Chondrocyte (in vitro differentiated cells): ENCODE data around the gene MACROD2. TPM values are rescaled to one million over a fixed set of nuclear protein-coding genes. Genes with fewer than 3 reads are reported as not detected.

Source experiments
- DNase-seq: peaks from one replicate; pipeline ENCODE4 v3.0.0; 2021; ENCODE audit warnings: mixed read lengths, low spot score
- H3K27ac Mint-ChIP-seq: one replicate; pipeline ENCODE4 v1.8.0; 2021; ENCODE audit warnings: mild to moderate bottlenecking, moderate library complexity, mixed read lengths; ENCODE audit not compliant: unreplicated experiment
- H3K27me3 Mint-ChIP-seq: 2 replicates; pipeline ENCODE4 v1.8.0; 2021; ENCODE audit warnings: low read depth, mixed read lengths
- H3K36me3 Mint-ChIP-seq: 2 replicates; pipeline ENCODE4 v1.8.0; 2021; ENCODE audit warnings: low read depth, mixed read lengths
- H3K4me1 Mint-ChIP-seq: 2 replicates; pipeline ENCODE4 v1.8.0; 2021; ENCODE audit warnings: low read depth, mild to moderate bottlenecking, mixed read lengths
- H3K4me3 Mint-ChIP-seq: one replicate; pipeline ENCODE4 v1.8.0; 2021; ENCODE audit warnings: mild to moderate bottlenecking, moderate library complexity, mixed read lengths; ENCODE audit not compliant: unreplicated experiment
- H3K9me3 Mint-ChIP-seq: 2 replicates; pipeline ENCODE4 v1.8.0; 2021; ENCODE audit warnings: low read depth, mixed read lengths
- total RNA-seq: library from RNA; stranded (reverse); gene quantifications from 3 replicates; pipeline ENCODE4 v1.2.1, GENCODE V29; 2021
- TF ChIP-seq, protein P1 (sequence below): fragments of 200-600 bp; sonication (generic); IDR thresholded peaks from 2 replicates; pipeline ENCODE4 v1.5.0; 2021; ENCODE audit warnings: antibody characterized with exemption, mild to moderate bottlenecking, moderate library complexity

MACROD2 gene
- total RNA-seq, 1 donor from 2014 or later = 3.2 TPM

GRCh38 chr20:15928946-15929345, 1933.6 kb downstream of the MACROD2 start:
- Mint-ChIP-seq H3K4me3 (no peak overlapping the region), H3K36me3 (no peaks in the 10 kb centered on the region), H3K27ac (no peak overlapping the region), H3K4me1 (peaks cover 4% of the 10 kb centered on the region), H3K9me3 (no peaks in the 10 kb centered on the region), H3K27me3 (no peaks in the 10 kb centered on the region)
- DNase-seq = no peak
- TF ChIP-seq, protein P1, sequence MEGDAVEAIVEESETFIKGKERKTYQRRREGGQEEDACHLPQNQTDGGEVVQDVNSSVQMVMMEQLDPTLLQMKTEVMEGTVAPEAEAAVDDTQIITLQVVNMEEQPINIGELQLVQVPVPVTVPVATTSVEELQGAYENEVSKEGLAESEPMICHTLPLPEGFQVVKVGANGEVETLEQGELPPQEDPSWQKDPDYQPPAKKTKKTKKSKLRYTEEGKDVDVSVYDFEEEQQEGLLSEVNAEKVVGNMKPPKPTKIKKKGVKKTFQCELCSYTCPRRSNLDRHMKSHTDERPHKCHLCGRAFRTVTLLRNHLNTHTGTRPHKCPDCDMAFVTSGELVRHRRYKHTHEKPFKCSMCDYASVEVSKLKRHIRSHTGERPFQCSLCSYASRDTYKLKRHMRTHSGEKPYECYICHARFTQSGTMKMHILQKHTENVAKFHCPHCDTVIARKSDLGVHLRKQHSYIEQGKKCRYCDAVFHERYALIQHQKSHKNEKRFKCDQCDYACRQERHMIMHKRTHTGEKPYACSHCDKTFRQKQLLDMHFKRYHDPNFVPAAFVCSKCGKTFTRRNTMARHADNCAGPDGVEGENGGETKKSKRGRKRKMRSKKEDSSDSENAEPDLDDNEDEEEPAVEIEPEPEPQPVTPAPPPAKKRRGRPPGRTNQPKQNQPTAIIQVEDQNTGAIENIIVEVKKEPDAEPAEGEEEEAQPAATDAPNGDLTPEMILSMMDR = no peak

GRCh38 chr20:15930311-15931305, 1935.3 kb downstream of the MACROD2 start:
- Mint-ChIP-seq H3K27me3 (no peaks in the 10 kb centered on the region), H3K4me1 (peaks cover 4% of the 10 kb centered on the region), H3K4me3 (no peak overlapping the region), H3K36me3 (no peaks in the 10 kb centered on the region), H3K9me3 (no peaks in the 10 kb centered on the region), H3K27ac (no peak overlapping the region)
- TF ChIP-seq, protein P1 = peak; percentile 88
- no peak for DNase-seq

DNA sequence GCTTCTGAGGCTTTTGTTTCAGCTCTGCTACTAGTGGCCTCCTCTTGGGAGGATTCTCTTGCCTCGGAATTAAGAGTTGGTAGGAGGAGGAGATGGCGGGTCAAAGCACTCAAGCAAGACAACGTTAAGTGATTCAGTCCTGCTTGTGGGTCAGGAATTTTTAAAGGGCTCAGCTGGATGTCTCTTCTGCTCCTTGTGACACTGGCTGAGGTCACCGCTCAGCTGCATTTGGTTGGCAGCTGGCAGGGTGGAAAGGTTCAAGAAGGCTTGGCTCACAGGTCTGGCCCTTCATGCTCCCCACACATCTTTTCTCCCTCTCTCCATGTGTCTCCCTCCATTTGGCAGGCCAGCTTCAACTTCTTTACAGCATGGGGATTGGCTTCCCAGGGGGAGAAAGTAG, 1936.6 kb downstream of the MACROD2 start:
- Mint-ChIP-seq H3K4me1 (peaks cover 4% of the 10 kb centered on the region), H3K4me3 (no peak overlapping the region)
- no peak for DNase-seq

GRCh38 chr20:15937179-15937578, 1941.9 kb downstream of the MACROD2 start:
- H3K27me3 Mint-ChIP-seq = peaks cover 2% of the 10 kb centered on the region
- H3K27ac Mint-ChIP-seq = no peak overlapping the region
- H3K9me3 Mint-ChIP-seq = peaks cover 11% of the 10 kb centered on the region
- H3K36me3 Mint-ChIP-seq = peaks cover 1% of the 10 kb centered on the region
- H3K4me3 Mint-ChIP-seq = no peak overlapping the region
- no peaks in the 10 kb centered on the region for H3K4me1 Mint-ChIP-seq
- no peak for DNase-seq
- TF ChIP-seq, protein P1 = no peak

More for the DNA sequence above, 1936.6 kb downstream of the MACROD2 start:
- H3K27ac Mint-ChIP-seq = no peak overlapping the region
- no peaks in the 10 kb centered on the region for H3K9me3 Mint-ChIP-seq
- TF ChIP-seq, protein P1 = no peak
- H3K36me3 Mint-ChIP-seq = no peaks in the 10 kb centered on the region
- H3K27me3 Mint-ChIP-seq = no peaks in the 10 kb centered on the region

- Mint-ChIP-seq H3K9me3 (peaks cover 11% of the 10 kb centered on the region), H3K4me1 (no peaks in the 10 kb centered on the region), H3K27me3 (peaks cover 5% of the 10 kb centered on the region), H3K27ac (no peak overlapping the region), H3K36me3 (peaks cover 1% of the 10 kb centered on the region), H3K4me3 (no peak overlapping the region)
- no peak for DNase-seq
- TF ChIP-seq, protein P1 = no peak
Measured at GRCh38 chr20:15938847-15939246, 1943.5 kb downstream of the MACROD2 start.
